AG04450 (cell line): ENCODE data around the gene SPAG16. TPM values are rescaled to one million over a fixed set of nuclear protein-coding genes. Genes with fewer than 3 reads are reported as not detected.

Source experiments
- CTCF ChIA-PET: fragments of 300-600, 350-600 bp; formaldehyde crosslinking; extraction: SDS; loops from one replicate; lab custom pipeline; 2022; ENCODE audit warnings: antibody characterized with exemption, inconsistent platforms; lab: Charles Lee
- POLR2A ChIA-PET: fragments of 350-600 bp; formaldehyde crosslinking; extraction: SDS; loops from one replicate; lab custom pipeline; 2021; ENCODE audit warnings: antibody characterized with exemption, inconsistent platforms; lab: Yijun Ruan, JAX
- DNase-seq: peaks from one replicate; pipeline ENCODE4 v3.0.0-alpha.2; 2011; ENCODE audit warnings: low read depth, low spot score
- H3K27ac ChIP-seq: one replicate; pipeline ENCODE4 v1.5.1; 2012; ENCODE audit warnings: low read depth, low read length, control low read depth
- H3K27me3 ChIP-seq: one replicate; pipeline ENCODE4 v1.6.0; 2012; ENCODE audit warnings: low read length; ENCODE audit not compliant: control insufficient read depth, insufficient read depth
- H3K4me3 ChIP-seq: 2 replicates; pipeline ENCODE4 v1.5.1; 2011; ENCODE audit warnings: mild to moderate bottlenecking, low read depth, low read length, control low read depth
- H3K9me3 ChIP-seq: 2 replicates; pipeline ENCODE4 v1.5.1; 2012; ENCODE audit warnings: low read length; ENCODE audit not compliant: control insufficient read depth, insufficient read depth
- polyA plus RNA-seq: library from polyadenylated mRNA; depleted of rRNA; stranded (reverse); fragments of >200 nt; gene quantifications from 2 replicates; pipeline ENCODE4 v1.2.3, GENCODE V29; 2011
- TF ChIP-seq, protein P1 (sequence below): IDR thresholded peaks from 2 replicates; pipeline ENCODE4 v1.5.1; 2011; ENCODE audit warnings: low read depth, low read length, control low read depth, inconsistent platforms

The SPAG16 gene
- polyA plus RNA-seq, 1 experiment: 28.1 TPM

DNA sequence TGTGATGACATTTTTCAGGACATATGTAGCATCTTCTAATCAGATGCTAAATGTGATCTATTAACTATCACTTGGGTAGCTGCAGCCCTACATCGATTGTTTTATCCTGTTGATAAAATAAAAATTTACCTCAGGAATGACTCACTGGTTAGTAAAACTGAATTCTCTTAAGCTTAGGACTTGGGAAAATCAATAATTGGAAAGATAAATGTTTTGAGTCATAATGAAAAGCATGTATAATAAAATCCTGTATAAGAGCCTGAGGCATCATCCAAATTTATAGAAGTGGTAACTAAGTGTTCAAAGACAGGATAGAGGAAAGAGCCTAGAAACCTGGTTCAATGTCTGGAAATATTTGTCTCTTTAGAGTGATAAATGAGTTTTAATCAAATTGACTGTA lies 958.5 kb downstream of the SPAG16 start:
- CTCF ChIA-PET: no interaction called here
- no peak for DNase-seq
- TF ChIP-seq, protein P1, sequence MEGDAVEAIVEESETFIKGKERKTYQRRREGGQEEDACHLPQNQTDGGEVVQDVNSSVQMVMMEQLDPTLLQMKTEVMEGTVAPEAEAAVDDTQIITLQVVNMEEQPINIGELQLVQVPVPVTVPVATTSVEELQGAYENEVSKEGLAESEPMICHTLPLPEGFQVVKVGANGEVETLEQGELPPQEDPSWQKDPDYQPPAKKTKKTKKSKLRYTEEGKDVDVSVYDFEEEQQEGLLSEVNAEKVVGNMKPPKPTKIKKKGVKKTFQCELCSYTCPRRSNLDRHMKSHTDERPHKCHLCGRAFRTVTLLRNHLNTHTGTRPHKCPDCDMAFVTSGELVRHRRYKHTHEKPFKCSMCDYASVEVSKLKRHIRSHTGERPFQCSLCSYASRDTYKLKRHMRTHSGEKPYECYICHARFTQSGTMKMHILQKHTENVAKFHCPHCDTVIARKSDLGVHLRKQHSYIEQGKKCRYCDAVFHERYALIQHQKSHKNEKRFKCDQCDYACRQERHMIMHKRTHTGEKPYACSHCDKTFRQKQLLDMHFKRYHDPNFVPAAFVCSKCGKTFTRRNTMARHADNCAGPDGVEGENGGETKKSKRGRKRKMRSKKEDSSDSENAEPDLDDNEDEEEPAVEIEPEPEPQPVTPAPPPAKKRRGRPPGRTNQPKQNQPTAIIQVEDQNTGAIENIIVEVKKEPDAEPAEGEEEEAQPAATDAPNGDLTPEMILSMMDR: no peak
- POLR2A ChIA-PET: no interaction called here
- Histone ChIP-seq H3K9me3 (no peaks in the 10 kb centered on the region), H3K27me3 (no peaks in the 10 kb centered on the region), H3K4me3 (no peak overlapping the region), H3K27ac (no peak overlapping the region)

DNA sequence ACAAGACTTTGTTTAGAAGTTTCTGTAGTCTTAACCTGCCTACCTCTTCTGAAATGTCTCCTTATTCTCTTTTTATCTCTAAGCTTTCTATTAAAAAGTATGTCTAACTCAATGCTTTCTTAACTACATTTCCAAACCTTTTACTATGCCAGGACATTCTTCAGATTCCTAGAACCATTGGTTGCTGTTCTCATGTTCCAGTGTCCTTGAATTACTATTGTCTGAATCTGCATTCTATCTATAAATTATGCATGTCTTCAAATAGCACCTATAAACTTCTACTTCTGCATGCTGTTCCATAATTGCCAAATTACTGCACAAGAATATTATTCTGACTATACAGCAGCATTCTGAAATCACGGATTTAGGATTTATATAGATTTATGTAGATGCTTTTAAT lies 960.6 kb downstream of the SPAG16 start:
- no peak overlapping the region for H3K27ac ChIP-seq
- TF ChIP-seq, protein P1: no peak
- no peaks in the 10 kb centered on the region for H3K27me3 ChIP-seq
- no peak overlapping the region for H3K4me3 ChIP-seq
- ChIA-PET CTCF (no interaction called here), POLR2A (no interaction called here)
- DNase-seq: no peak
- H3K9me3 ChIP-seq: no peaks in the 10 kb centered on the region

DNA sequence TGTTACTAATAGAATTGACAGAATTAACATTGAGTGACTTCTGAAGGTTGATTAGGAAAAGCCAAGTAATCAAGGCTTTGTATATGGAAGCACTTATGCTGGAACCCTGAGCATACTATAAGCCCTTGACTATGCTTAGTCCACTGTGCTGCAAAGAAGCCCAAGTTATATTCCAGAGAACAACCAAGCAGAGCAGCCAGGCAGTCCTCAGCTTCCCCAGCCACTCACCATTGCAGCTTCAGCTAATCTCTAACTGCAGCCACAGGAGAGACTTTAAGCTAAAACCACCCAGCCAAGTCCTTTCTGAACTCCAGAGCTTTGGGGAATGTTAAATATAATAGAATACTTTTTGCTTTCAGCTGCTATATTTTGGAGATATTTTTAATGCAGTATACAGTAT lies 962.2 kb downstream of the SPAG16 start:
- no peak for DNase-seq
- CTCF ChIA-PET: no interaction called here
- H3K9me3 ChIP-seq: no peaks in the 10 kb centered on the region
- TF ChIP-seq, protein P1: no peak
- H3K27ac ChIP-seq: no peak overlapping the region
- H3K27me3 ChIP-seq: no peaks in the 10 kb centered on the region
- H3K4me3 ChIP-seq: no peak overlapping the region
- POLR2A ChIA-PET: no interaction called here

DNA sequence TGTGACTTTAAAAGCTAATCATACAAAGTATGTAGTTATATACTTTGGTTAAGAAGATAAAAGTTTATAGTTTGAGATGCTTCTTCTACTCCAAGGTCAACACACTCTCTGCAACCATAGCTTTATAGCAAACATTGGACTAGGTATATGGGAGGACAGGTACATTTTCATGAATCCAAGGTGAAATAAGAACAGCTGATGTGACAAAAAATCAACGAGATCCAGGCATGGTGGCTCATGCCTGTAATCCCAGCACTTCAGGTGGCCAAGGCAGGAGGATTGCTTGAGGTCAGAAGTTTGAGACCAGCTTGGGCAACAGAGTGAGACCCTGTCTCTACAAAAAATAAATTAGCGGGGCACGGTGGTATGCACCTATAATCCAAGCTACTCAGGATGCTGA lies 963.3 kb downstream of the SPAG16 start:
- POLR2A ChIA-PET: no interaction called here
- no peak overlapping the region for H3K27ac ChIP-seq
- no peak overlapping the region for H3K4me3 ChIP-seq
- H3K27me3 ChIP-seq: no peaks in the 10 kb centered on the region
- H3K9me3 ChIP-seq: no peaks in the 10 kb centered on the region
- no peak for DNase-seq
- CTCF ChIA-PET: no interaction called here
- TF ChIP-seq, protein P1: no peak

DNA sequence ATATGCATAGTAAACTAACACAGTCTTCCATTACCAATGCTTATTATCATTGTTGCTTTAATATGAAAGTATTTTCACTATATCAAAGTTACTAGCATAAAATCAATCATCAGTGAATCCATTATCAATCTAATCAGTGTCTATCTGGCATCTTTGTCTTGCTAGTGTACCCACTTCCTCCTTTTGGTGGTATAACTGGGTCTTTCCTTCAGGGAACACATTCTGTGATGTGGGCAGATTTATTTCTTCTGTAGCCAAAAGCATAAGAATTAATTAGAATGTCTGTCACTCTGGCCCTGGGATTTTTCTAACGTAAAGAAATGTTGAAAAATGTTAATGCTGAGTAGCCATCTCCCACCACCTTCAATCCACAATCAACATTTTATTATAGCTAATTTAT lies 970.8 kb downstream of the SPAG16 start:
- no peak overlapping the region for H3K4me3 ChIP-seq
- CTCF ChIA-PET: no interaction called here
- TF ChIP-seq, protein P1: no peak
- POLR2A ChIA-PET: no interaction called here
- no peak overlapping the region for H3K27ac ChIP-seq
- H3K9me3 ChIP-seq: no peaks in the 10 kb centered on the region
- no peak for DNase-seq
- H3K27me3 ChIP-seq: no peaks in the 10 kb centered on the region
